ENCODE data around the gene GLYAT.

The GLYAT gene, protein sequence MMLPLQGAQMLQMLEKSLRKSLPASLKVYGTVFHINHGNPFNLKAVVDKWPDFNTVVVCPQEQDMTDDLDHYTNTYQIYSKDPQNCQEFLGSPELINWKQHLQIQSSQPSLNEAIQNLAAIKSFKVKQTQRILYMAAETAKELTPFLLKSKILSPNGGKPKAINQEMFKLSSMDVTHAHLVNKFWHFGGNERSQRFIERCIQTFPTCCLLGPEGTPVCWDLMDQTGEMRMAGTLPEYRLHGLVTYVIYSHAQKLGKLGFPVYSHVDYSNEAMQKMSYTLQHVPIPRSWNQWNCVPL

DNA sequence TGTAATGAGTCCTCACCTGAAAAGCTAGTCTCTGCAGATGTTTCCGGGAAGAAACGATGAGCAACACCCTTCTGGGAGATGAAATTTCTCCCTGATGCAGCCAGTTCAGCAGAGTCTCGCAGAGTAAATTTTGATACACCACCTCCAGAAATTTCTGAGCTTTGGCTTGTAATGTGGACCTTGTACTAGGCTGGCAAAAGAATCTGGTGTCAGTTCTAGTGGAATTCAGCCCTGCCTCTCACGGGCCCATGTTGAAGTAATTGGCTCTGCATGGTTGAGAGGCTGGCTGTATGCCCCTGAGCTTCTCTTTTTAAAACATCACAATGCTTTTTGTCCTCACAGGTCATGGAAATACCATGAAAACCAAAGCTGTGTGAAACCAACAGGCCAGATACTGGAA is at the start of gene GLYAT:
Gene GLYAT, minus strand, starts transcription at position 125 of the 400 bp plus-strand sequence. CDS start 7,447 bp downstream, outside the sequence.
- no peak for DNase-seq

DNA sequence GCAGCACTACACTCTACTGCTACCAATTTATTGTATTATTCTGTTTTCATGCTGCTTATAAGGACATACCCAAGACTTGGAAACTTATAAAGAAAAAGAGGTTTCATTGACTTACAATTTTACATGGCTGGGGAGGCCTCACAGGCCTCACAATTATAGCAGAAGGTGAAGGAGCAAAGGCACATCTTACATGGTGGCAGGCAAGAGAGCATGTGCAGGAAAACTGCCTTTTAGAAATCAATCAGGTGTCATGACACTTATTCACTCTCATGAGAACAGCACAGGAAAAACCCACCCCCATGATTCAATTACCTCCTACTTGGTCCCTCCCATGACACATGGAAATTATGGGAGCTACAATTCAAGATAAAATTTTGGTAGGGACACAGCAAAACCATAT is 49.6 kb upstream of the GLYAT start:
- no peak for DNase-seq

DNA sequence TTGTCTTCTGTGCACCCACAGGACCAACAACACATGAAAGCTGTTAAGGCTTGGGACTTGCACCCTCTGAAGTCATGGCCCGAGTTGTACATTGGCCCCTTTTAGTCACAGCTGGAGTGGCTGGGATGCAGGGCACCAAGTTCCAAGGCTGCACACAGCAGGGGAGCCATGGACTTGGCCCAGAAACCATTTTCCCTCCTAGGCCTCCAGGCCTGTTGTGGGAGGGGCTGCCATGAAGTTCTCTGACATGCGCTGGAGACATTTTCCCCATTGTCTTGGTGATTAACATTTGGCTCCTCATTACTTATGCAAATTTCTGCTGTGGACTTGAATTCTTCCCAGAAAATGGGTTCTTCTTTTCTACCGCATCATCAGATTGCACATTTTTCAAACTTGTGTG is 48.8 kb upstream of the GLYAT start:
- DNase-seq, result no peak

DNA sequence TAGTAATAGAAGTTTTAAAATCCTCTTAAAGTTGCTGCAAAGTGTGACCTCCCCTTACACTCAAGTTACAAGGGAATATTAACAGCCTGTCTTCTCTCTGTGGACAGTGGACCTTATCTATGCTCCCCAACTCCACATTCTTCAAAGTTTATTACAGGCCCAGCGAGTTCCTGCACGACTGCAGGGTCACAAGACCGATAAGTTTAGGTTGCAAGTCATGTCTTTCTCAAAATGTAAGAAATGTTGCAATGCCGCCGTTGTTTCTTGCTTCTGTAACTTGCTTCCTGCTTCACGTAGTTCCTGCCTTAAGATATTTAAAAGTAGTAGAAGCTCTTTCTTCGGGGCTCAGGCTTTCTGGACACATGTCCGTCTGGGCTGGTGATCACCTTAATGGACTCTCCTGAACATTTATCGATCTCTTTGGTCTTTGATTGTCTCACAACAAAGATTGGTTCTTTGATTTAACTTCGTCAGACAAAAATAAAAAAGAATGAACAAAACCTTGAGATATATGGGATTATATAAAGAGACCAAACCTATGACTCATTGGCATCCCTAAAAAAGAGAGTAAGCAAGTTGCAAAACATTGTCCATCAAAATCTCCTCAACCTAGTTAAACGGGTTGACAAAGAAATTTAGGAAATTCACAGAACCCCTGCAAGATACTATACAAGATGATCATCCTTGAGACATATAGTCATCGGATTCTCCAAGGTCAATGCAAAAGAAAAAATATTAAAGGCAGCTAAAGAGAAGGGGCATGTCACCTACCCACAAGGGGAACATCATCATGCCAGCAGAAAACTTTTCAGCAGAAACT is 45.4 kb upstream of the GLYAT start:
- DNase-seq, result no peak

DNA sequence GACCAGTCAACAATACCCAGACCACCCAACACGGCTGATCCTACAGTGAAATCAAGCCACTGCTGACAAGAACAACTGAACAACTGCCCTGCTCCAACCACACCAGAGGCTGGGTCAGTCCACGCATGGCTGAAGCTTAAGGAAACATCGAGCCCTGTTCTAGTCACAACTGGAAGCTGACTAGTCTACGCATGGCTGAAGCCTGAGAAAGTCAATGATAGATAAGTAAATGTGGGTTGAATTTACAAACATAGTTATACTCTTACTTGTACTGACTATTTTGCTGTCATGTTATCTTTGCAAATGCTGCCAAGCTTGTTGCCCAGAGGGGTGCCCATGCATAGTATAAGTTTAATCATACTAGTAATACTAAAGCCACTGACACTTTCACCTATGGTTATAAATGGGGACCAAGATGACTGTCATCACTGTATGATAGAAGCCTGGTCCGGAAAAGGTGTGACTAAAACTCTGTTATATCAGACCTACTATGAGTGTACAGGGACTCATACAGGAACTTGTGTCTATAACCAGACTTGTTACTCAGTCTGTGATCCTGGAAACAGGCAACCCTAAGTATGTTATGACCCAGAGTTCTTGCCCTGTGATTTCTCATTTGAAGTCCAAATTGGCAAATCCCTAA is 43.4 kb upstream of the GLYAT start:
- no peak for DNase-seq

DNA sequence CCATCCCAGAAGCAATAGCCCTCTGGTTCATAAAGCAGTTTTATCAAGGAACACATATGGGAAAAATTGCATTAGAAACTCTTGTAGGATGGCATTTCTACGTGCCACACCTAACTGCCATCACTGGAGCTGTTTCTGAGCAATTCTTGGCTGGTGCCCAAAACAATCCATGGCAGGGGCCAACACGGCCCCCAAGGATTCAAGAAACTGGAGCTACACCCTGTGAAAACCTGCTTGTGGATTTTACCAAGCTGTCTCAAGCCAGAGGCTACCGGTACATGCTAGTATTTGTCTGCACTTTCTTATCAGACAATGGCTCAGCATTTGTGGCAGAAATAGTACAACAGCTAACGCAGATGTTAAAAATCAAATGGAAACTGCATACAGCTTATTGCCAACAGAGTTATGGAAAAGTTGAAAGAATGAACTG is 42.4 kb upstream of the GLYAT start:
- DNase-seq, result no peak

DNA sequence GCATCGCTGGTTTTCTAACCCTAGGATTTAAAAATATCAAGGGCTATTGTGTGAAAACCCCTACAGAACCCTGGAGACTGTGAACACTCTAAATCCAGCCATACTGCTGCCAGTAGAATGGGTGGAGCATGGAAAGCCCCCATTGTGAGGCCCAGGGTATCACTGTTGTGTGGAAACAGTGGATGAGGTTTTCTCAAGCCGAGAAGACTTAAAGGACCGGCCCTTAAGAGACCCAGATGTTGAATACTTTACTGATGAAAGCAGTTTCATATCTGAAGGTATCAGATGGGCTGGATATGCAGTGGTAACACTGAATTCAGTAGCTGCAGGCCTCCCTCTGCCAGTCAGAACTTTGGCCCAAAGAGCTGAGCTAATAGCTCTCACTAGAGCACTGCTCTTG is 41.6 kb upstream of the GLYAT start:
- DNase-seq, result no peak

DNA sequence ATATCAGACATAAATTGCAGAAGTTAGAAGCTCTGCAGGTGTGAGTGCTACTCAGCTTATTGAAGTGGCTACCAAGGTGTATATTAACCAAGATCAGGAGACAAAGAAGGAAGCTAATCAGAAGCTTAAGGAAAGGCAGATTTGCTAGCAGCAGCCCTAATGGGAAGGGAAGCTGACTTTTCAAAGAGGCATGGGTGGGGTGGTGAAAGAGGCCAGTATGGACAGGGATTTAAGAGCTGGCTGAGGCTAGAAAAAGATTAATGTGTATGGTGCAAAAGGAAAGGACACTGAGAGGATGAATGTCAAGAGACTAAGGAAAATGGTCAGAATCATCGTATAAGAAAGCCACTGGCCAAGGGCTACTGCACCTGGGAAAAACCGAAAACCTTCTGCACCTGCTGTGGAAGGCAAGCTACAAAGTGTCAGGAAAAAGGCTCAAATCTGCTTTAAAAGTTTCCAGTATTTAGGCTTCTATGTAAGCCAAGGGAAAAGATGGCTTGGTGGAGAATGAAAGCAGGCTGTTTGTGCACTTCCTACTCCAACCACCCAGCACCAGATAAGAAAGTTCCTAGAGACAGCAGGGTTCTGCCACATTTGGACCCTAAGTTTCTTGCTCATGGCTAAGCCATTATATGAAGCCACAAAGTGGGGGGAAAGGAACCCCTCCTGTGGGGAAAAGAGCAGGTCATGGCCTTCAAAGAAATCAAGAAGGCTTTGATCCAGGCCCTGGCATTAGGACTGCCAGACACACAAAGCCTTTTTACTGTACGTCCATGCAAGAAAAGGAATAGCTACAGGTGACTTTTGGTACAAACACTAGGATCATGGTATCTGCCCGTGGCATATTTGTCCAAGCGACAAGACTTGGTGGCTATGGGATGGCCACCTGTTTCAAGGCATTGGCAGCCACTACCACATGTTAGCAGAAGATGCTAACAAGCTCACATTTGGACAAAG is 40.9 kb upstream of the GLYAT start:
- DNase-seq, result no peak

DNA sequence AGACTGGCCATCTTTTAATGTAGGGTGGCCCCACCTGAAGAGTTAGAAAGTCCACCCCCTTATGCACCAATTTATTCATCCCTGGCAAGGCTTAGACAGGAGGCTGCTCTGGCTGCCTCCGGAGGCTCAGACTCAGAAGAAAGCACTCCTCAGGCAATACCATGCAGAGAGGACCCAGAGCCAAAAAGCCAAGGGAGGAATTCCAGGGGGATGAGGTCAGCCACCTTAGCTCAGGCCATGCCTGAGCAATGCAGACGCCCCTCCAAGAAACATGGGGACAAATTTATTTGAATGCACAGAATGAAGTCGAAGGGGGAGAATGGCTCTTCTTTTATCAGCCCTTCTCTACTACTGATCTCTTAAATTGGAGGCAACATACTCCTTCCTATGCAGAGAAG is 39.7 kb upstream of the GLYAT start:
- DNase-seq, result no peak

DNA sequence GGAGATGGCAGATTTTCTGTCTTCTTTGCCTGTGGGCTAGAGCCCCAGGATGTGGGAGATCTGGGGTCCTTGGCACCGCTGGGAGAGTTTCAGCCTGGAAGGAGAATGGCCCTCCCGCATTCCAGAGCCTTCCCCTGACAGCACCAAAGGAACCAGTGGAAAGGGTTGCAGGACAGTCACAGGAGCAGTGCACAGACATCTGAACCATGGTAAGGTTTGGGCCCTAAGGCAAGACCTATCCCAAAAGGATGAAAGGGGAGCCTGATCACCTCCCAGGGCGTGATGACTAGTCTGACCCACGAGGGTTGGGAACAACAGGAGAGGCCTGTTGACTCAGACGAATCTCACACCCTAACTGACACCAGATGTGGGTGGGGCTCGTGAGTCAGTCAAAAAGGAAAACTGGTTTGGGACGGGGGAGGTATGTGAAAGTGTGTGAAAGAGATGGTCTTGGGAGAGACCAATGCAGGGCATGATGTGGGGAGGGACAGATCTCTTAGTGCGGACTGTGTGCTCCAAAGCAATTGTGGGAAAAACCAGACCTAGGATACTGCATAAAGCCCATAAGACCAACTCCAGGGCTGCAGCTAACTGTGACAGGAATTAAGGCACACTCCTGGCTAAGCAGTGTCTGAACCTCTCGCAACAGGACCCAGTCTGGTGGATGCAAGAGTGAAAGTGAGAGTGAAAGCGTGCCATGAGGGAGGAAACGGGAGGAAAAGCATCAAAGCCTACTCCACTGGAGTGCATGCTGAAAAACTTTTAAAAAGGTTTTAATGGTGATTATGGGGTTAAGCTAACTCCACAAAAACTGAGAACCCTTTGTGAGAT is 39.1 kb upstream of the GLYAT start:
- DNase-seq, result peak; percentile 39

DNA sequence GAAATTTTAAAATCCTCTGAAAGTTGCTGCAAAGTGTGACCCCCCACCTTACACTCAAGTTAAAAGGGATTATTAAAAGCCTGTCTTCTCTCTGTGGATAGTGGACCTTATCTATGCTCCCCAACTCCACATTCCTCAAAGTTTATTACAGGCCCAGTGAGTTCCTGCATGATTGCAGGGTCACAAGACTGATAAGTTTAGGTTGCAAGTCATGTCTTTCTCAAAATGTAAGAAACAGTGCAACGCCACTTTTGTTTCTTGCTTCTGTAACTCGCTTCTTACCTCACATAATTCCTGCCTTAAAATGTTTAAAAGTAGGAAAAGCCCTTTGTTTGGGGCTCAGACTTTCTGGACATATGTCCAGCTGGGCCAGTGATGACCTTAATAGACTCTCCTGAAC is 38.4 kb upstream of the GLYAT start:
- no peak for DNase-seq

DNA sequence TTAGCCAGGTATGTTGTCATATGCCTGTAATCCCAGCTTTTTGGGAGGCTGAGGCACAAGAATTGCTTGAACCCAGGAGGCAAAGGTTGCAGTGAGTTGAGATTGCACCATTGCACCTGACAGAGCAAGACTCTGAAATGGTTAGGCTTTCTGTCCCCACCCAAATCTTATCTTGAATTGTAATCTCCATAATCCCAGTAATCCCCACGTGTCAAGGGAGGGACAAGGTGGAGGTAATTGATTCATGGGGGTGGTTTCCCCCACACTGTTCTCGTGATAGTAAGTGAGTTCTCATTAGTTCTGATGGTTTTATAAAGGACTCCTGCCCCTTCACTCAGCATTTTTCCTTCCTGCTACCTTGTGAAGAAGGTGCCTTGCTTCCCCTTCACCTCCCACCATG is 37.6 kb upstream of the GLYAT start:
- no peak for DNase-seq

DNA sequence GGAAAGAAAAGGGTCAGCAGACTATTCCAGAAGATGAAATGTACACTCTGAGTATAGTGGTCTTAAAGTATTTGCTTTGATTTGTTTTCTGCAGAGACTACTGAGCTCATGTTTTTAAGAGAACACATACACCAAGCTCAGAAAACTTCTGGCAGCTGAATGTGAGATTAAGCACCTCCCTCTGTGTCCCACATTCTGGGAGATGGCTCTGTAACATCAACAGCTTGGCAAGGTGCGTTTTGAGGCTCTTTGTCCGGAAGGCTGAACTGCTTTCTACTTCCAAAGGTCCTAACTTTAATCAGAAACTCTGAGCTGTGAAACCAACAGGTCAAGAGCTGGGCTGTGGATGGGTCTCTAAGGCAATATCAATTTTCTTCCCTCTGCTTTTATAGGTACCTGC is 36.4 kb upstream of the GLYAT start:
- no peak for DNase-seq

DNA sequence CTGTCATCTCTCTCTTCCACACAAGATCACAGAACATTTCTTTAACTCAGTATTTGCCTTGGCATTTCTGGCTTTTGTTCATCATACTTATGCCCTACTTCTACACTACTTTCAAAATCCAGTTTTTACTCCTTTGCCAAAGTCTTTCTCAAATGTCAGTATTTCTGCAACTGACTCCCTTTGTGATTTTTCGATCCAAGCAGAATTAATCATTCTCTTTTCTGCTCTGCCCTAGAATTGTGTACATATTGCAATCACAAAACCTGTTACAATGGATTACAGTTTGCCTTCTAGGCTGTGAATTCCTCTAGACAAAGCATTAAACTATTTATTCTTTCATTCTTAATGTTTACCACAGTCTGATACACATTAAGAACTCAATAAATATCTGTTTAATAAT is 33.3 kb upstream of the GLYAT start:
- no peak for DNase-seq

DNA sequence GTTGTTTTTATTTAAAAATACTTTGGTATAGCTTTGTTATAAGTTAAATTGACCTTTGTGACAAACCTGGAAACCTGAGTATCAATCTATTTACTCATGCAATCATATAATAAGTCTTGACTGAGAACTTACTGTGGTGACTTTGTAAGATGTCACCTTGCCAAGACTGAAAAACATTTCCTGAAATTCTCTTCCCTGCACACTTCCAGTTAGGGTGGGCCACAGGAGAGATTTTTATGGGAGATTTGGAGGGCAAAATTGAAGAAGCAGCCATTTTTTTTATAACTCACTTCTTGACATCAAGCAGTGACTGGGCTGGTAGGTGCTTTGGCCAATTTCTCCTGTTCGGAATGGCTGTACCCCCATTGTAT is 31.4 kb upstream of the GLYAT start:
- DNase-seq, result no peak

DNA sequence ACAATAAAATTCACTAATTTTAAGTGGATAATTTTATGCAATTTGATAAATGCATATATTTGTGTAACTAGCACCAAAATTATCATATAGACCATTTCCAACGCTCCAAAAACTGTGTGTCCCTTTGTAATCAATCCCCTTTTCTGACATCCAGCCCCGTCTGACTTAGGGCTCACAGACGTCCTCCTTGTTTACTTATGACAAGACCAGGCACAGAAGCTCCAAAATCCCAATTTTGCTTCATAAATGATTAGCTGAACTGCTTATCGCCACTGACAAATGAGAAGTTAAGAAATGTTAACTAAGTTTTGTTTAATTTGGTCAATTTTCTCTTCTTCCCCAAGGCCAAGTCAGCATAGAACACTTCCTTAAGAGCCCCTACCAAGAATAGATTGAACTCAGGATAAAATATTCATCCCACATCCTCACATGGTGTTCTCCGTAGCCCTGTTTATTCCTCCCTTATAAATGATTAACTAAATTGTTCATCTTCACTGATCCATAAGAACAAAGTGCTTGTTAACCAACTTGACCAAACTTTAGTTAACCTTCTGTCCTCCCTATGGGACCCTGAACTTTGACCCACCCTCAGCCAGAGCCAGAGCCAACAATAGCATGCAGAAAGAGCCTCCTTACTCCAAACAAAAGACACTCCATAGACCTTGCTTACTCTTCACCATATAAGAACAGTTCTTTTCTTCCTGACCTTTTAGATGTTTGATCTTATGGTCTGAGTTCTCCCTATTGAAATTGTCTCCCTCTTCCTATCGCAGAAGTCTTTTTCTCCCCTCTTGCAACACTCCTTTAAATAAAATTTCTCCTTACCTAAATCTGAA is 30.8 kb upstream of the GLYAT start:
- no peak for DNase-seq

DNA sequence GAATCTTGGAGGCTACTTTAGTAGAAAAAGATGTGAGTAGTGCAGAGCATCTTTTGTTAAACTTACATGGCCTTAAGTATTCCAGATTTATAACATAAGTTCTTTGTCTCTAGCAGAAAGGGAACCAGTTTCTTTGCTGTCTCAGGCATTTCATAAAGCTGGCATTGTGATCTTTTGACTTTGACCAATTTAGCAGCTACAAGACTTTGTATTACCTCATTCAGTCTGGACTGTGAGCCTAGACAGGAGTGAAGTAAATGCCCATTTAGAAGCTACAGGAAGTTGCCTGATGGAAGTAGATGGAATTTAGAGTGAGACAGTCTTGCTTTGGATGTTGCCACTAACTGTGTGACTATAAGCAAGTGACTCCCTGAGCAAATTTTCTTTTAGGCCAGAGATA is 25.7 kb upstream of the GLYAT start:
- no peak for DNase-seq

DNA sequence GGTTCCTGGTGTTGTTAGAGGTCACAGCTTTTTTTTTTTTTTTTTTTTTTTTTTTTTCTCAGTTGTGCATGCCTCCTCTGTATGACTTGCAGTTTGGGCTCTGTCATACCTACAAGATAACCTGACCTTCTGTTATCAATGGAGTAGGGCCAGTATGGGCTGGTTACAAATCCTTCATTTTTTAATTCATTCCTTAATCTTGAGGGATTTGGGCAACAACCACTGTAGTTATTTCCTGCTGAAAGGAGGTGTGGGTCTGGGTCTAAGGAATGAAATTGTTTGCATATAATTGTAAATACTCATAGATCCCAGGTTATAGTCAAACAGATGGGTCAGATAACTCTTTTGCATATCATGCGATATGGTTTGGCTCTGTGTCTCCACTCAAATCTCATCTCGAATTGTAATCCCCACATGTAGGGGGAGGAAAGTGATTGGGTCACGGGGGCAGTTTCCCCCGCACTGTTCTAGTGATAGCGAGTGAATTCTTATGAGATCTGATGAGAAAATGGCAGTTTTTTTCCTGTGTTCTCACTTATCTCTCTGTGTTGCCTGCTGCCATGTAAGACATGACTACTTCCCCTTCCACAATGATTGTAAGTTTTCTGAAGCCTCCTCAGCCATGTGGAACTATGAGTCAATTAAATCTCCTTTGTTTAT is 14.1 kb upstream of the GLYAT start:
- DNase-seq, result no peak

DNA sequence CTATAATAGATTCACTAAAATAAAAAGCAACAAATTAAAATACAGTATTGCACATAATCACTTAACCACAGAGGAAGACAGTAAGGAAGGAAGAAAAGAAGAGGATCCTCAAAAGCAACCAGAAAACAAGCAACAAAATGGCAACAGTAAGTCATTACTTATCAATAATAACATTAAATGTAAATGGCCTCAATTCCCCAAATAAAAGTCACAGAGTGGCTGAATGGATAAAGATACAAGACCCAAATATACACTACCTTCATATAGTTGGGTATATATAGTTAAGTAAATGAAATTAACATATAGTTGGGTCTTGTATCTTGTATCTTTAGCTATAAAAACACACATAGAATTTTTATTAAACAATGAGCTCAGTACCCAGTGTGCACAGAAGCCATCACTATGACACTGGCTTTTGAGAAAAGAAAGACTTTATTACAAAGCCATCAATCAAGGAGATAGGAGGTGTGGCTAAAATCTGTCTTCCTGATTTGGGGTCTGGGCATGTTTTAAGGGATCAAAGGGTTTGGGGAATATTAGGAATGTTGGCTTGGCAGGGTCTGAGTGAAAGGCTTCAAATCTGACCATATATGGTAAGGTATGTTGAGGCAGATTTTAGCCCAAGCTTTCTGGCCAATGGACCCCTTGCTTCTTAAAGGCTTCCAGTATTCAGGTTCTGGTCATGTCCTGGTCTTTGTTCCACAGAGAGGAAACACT is 13.4 kb upstream of the GLYAT start:
- no peak for DNase-seq

Measured in fibroblast of skin of right biceps (primary cell).